ENCODE data around the gene ZNF525. TPM values are rescaled to one million over a fixed set of nuclear protein-coding genes. Genes with fewer than 3 reads are reported as not detected.
"Not testable (repeated sequence)": the region's sequence is repeated elsewhere in the genome, so short reads cannot be mapped to it uniquely, and the experiment has no call there.

The ZNF525 gene
- 10 to 100 TPM; 12.3 to 18.6 TPM for total RNA-seq

DNA sequence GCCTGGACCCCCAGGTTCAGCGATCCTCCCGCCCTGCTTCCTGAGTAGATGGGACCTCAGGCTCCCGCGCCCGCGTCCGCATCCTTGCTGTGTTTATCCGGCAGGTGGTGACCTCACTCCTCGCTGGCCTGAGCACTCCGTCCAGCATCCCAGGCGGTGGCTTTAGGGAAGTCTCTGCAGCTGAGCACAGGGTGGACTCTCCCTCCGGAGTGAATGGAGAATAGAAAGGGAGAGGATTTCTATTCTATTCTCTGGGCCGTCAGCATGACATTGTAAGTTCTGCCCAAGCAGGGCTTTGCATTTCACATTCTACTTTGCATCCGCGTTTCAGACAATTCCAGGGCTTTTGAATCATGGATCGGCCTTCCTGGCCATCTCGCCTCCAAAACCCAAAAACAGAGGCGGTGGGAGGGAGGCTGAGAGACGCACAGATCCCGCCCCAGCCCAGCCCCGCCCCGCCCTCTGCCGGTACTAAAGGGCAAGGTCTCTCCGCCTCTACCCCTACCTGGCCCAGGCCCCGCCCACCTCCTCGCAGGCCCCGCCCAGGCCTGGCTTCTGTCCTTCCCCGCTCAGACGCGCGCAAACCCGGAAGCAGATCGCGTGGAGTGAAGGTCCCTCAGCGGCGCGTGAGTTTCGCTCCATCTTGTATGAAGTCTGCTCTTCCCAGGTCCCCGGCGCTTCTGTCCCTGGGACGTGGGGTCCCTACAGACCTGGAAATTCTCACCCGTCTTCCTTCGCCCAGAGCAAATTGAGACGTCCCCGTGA, at the start of gene ZNF525:
Gene ZNF525, plus strand, starts transcription at position 572 of the 765 bp plus-strand sequence. CDS start 6,577 bp downstream, outside the sequence.
- H3K4me3 Mint-ChIP-seq, result peak within 1 kb of the TSS; percentile 89
- H3K4me1 Mint-ChIP-seq (ENCODE audit: low read depth in 2 of 2), result peaks cover 16 to 21% of the 10 kb centered on the region in 2 donors
- H3K27ac Mint-ChIP-seq, result peak within 1 kb of the TSS; percentile 77 to 89
- H3K27me3 Mint-ChIP-seq, result no peaks in the 10 kb centered on the region
- peak; percentile 96 for DNase-seq (ENCODE audit: low spot score)
- peak; percentile 100 for ATAC-seq
- H3K36me3 Mint-ChIP-seq, result peaks cover 11% of the 10 kb centered on the region
- H3K9me3 Mint-ChIP-seq, result no peaks in the 10 kb centered on the region

DNA sequence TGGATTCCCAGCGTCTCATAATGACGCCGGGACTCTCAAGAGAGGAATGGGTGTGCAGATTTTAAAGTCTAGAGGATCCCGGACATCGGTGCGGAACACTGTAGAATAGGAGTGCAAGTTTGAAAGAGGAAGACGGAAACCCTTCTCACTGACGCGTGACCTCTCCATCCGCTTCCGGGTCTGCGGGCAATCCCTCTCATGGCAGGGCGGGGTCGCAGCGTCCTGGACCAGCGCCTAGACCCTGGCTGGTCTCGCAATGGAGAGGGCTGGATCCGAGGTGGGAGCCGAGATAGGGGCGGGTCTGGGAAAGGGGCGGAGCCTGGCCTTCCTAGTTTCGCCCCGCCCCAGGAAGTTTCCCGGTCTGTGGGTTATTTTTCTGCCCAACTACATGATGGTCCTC, 36.5 kb upstream of the ZNF525 start:
- Mint-ChIP-seq H3K36me3 (peaks cover 31% of the 10 kb centered on the region), H3K4me3 (peak overlapping the region; percentile 60), H3K27me3 (peaks cover 21 to 22% of the 10 kb centered on the region in 2 donors), H3K27ac (no peak overlapping the region), H3K4me1 (ENCODE audit: low read depth in 2 of 2) (peaks cover 8 to 10% of the 10 kb centered on the region in 2 donors), H3K9me3 (peaks cover 13% of the 10 kb centered on the region)
- ATAC-seq (no peak), DNase-seq (ENCODE audit: low spot score) (no peak)

DNA sequence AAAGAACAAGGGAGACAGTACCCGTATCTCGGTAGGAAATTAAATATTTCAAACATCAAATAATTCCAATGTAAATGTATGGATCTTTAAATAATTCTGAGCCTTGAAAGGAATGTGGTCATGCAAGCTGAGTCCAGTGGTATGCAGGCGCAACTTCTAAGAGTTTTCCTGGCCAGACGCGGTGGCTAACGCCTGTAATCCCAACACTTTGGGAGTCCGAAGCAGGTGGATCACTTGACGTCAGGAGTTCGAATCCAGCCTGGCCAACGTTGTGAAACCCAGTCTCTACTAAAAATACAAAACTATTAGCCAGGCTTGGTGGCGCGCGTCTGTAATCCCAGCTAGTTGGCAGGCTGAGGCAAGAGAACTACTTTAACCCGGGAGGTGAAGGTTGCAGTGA, 33.0 kb upstream of the ZNF525 start:
- Mint-ChIP-seq H3K36me3 (peaks cover 19% of the 10 kb centered on the region), H3K4me1 (ENCODE audit: low read depth in 2 of 2) (peaks cover 14 to 19% of the 10 kb centered on the region in 2 donors), H3K27ac (no peak overlapping the region), H3K9me3 (peaks cover 7% of the 10 kb centered on the region), H3K4me3 (peak overlapping the region; percentile 81), H3K27me3 (peaks cover 7 to 10% of the 10 kb centered on the region in 2 donors)
- DNase-seq (ENCODE audit: low spot score), result no peak
- no peak for ATAC-seq

DNA sequence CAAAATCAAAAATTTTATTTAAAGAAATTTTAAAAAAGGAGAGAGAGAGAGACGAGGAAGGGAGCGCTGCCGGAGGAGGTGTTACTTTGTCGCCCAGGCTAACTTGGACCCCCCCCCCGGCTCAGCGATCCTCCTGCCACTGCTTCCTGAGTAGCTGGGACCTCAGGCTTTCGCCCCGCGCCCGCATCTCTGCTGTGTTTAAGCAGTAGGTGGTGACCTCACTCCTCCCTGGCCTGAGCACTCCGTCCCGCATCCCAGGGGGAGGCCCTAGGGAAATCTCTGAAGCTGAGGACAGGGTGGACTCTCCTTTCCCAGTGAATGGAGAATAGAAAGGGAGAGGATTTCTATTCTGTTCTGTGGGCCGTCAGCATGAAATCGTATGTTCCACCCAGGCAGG, 32.4 kb upstream of the ZNF525 start:
- H3K27me3 Mint-ChIP-seq, result peaks cover 7 to 10% of the 10 kb centered on the region in 2 donors
- H3K36me3 Mint-ChIP-seq, result peaks cover 19% of the 10 kb centered on the region
- peak overlapping the region; percentile 69 to 84 for H3K27ac Mint-ChIP-seq
- H3K4me3 Mint-ChIP-seq, result peak overlapping the region; percentile 81
- ATAC-seq, result peak; percentile 16 to 28
- H3K4me1 Mint-ChIP-seq (ENCODE audit: low read depth in 2 of 2), result peaks cover 14 to 19% of the 10 kb centered on the region in 2 donors
- peaks cover 7% of the 10 kb centered on the region for H3K9me3 Mint-ChIP-seq
- DNase-seq (ENCODE audit: low spot score), result no peak

DNA sequence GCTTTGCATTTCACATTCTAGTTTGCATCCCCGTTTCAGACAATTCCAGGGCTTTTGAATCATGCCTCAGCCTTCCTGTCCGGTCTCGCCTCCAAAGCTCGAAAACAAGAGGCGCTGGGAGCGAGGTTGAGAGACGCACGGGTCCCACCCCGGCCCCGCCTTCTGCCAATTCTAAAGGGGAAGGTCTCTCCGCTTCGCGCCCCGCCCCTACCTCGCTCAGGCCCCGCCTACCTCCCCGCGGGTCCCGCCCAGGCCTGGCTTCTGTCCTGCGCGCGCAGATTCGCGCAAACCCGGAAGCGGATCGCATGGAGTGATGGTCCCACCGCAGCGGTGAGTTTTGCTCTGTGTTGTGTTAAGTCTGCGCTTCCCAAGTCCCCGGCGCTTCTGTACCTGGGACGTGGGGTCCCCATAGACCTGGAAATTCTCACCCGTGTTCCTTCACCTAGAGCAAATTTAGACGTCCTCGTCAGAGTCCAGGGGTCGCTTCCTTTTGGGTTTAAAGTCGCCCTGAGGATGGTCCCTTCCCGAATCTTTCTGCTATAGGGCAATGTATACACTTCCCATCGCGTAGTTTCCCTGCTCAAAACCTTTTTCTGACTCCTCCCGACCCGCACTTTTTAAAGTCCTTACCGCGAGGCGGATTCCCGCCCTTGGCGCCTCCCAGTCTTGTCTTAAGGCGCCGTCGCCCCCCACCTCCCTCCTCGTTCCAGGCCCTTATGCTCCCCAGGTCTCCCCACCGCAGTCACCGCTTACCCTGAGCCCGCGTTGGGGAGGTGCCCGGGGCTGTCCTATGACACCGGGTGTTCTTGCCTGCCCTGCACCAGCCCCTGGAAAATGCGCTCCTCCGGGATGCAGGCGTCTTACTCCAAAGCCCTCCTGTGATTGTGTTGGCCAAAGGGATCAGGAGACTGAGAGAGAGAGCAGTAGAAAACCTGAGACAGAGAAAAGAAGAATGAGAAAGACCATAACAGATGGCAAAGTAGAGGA, 31.7 kb upstream of the ZNF525 start, which contains the start of gene ZNF845:
Gene ZNF845, plus strand, starts transcription at position 287 of the 987 bp plus-strand sequence. CDS start 7,559 bp downstream, outside the sequence.
- peak within 1 kb of the TSS; percentile 81 for H3K4me3 Mint-ChIP-seq
- ATAC-seq, result peak; percentile 99 to 100
- H3K36me3 Mint-ChIP-seq, result peaks cover 14% of the 10 kb centered on the region
- H3K27ac Mint-ChIP-seq, result peak within 1 kb of the TSS; percentile 69 to 84
- peaks cover 4% of the 10 kb centered on the region for H3K9me3 Mint-ChIP-seq
- peaks cover 6 to 7% of the 10 kb centered on the region in 2 donors for H3K27me3 Mint-ChIP-seq
- peak; percentile 94 for DNase-seq (ENCODE audit: low spot score)
- H3K4me1 Mint-ChIP-seq (ENCODE audit: low read depth in 2 of 2), result peaks cover 14 to 16% of the 10 kb centered on the region in 2 donors

DNA sequence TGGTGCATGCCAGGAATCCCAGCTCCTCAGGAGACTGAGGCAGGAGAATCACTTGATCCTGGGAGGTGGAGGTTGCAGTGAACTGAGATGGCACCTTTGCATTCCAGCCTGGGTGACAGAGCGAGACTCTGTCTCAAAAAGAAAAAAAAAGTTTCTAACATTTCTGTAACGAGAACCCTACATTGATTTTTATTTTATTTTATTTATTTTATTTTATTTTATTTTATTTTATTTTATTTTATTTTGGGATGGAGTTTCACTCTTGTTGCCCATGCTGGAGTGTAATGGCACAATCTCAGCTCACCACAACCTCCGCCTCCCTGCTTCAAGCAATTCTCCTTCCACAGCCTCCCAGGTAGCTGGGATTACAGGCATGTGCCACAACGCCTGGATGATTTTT, 21.1 kb upstream of the ZNF525 start:
- peaks cover 74% of the 10 kb centered on the region for H3K36me3 Mint-ChIP-seq
- not testable (repeated sequence) for DNase-seq (ENCODE audit: low spot score); H3K9me3 Mint-ChIP-seq; H3K4me1 Mint-ChIP-seq (ENCODE audit: low read depth in 2 of 2); H3K27ac Mint-ChIP-seq; ATAC-seq; H3K4me3 Mint-ChIP-seq; H3K27me3 Mint-ChIP-seq

DNA sequence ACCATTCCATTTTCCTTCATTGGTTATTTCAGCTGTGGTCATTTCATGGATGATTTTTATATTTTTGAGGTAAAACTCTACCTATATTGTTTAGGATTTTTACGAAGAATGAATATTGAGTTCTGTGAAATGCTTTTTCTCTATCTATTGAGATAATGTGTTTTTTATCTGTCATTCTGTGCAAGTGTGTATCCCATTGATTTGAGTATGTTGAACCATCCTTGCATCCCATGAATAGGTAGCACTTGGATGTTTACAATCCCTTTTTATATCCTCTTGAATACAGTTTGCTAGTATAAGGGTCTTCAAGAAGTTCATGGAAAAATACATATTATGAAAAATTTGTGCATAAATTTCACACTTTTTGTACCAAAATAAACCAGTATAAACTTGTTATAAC, 9.8 kb upstream of the ZNF525 start:
- Mint-ChIP-seq H3K9me3 (peaks cover 28% of the 10 kb centered on the region), H3K27me3 (peaks cover 0 to 2% of the 10 kb centered on the region in 2 donors), H3K4me1 (ENCODE audit: low read depth in 2 of 2) (peaks cover 0 to 4% of the 10 kb centered on the region in 2 donors), H3K36me3 (peaks cover 53% of the 10 kb centered on the region), H3K4me3 (no peak overlapping the region), H3K27ac (no peak overlapping the region)
- ATAC-seq, result no peak
- no peak for DNase-seq (ENCODE audit: low spot score)

DNA sequence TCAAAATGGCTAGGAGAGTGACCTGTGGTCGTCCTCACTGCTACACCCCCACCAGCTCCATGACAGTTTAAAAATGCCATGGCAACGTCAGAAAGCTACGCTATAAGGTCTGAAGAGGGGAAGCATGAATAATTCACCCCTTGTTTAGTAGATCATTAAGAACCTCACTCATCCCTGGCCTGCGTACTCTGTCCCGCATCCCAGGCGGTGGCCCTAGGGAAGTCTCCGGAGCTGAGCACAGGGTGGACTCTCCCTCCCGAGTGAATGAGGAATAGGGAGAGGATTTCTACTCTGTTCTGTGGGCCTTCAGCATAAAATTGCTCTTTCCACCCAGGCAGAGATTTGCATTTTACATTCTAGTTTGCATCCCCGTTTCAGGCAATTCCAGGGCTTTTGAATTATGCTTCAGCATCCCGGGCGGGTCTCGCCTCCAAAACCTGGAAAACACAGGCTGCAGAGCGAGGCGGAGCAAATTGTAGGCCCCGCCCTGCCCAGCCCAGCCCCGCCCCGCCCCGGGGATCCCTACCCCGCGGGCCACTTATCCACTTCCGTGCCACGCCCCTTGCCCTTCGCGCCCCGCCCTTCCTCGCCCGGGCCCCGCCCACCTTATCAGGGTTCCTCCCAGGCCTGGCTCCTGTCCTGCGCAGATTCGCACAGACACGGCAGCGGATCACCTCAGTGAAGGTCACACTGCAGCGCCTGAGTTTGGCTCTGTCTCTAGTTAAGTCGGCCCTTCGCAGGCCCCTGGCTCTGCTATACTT, 7.5 kb upstream of the ZNF525 start:
- H3K36me3 Mint-ChIP-seq, result peaks cover 30% of the 10 kb centered on the region
- H3K4me3 Mint-ChIP-seq, result no peak overlapping the region
- no peak overlapping the region for H3K27ac Mint-ChIP-seq
- ATAC-seq (peak in 1 of 2 donors; percentile 6), DNase-seq (ENCODE audit: low spot score) (no peak)
- peaks cover 10% of the 10 kb centered on the region for H3K9me3 Mint-ChIP-seq
- H3K4me1 Mint-ChIP-seq (ENCODE audit: low read depth in 2 of 2), result peaks cover 0 to 3% of the 10 kb centered on the region in 2 donors
- peaks cover 0 to 2% of the 10 kb centered on the region in 2 donors for H3K27me3 Mint-ChIP-seq

DNA sequence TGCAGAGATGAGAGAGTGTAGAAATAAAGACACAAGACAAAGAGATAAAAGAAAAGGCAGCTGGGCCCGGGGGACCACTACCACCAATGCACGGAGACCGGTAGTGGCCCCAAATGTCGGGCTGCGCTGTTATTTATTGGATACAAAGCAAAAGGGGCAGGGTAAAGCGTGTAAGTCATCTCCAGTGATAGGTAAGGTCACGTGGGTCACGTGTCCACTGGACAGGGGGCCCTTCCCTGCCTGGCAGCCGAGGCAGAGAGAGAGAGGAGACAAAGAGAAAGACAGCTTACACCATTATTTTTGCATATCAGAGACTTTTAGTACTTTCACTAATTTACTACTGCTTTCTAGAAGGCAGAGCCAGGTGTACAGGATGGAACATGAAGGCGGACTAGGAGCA, 5.4 kb upstream of the ZNF525 start:
- H3K36me3 Mint-ChIP-seq, result peaks cover 18% of the 10 kb centered on the region
- not testable (repeated sequence) for H3K4me3 Mint-ChIP-seq; DNase-seq (ENCODE audit: low spot score); H3K4me1 Mint-ChIP-seq (ENCODE audit: low read depth in 2 of 2); H3K27me3 Mint-ChIP-seq; H3K9me3 Mint-ChIP-seq; ATAC-seq; H3K27ac Mint-ChIP-seq

DNA sequence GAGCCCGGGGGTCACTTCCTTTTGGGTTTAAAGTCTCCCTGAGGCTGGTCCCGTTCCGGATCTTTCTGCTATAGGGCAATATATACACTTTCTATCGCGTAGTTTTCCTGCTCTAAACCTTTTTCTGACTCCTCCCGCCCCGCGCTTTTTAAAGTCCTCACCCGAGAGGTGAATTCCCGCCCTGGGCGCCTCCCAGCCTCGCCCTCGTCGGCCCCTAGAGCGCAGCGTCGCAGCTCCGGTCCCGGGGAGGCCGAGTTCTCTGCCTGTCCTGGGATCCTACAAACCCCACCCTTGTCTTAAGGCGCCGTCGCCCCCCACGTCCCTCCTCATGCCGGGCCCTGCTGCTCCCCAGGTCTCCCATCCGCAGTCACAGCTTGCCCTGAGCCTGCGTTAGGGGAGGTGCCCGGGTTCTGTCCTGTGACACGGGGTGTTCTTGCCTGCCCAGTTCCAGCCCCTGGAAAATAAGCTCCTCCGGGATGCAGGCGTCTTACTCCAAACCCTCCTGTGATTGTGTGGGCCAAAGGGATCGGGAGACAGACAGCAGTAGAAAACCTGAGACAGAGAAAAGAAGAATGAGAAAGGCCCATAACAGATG, 491 bp downstream of the ZNF525 start:
- no peaks in the 10 kb centered on the region for H3K9me3 Mint-ChIP-seq
- H3K36me3 Mint-ChIP-seq, result peaks cover 15% of the 10 kb centered on the region
- DNase-seq (ENCODE audit: low spot score) (no peak), ATAC-seq (peak; percentile 50 to 59)
- H3K4me3 Mint-ChIP-seq, result peak overlapping the region; percentile 89
- H3K27me3 Mint-ChIP-seq, result no peaks in the 10 kb centered on the region
- peak overlapping the region; percentile 77 to 89 for H3K27ac Mint-ChIP-seq
- H3K4me1 Mint-ChIP-seq (ENCODE audit: low read depth in 2 of 2), result peaks cover 18 to 21% of the 10 kb centered on the region in 2 donors

DNA sequence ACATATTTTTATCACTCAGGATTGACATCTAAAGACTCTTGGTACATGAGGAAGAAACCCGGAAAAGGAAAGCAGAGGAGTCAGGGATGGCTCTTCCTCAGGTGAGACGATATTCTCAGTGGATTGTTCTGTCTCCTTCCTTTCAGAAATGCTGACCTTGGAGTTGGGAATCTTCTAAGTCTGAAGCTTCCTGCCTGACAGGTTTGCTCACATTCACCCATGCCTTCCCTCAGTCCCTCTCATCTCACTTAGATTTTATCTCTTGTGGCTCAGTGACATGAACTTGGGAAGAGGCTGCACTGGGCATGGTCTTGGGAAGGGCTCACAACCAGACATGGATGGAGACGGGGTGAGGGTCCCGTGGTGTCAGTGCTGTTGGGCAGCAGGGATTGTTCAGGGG, 6.7 kb downstream of the ZNF525 start:
- H3K27ac Mint-ChIP-seq, result no peak overlapping the region
- peaks cover 8 to 11% of the 10 kb centered on the region in 2 donors for H3K4me1 Mint-ChIP-seq (ENCODE audit: low read depth in 2 of 2)

DNA sequence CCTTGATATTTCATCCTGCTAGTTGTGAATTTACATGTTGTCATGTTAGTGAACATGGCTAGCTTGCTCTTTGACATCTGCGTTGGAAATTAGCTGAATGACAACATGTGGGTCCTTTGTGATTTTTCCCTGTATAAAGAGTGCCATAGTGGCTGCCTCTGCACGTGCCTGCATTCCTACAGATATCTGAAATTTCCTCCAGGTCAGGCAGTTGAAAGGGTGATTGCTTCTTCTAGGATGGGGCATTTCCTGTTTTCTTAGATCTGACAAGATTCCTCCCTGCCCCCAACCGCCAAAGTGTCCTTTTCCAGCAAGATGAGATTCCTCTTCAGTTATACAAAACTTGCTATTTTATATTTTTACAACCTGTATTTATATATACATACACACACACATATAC, 8.8 kb downstream of the ZNF525 start:
- no peak overlapping the region for H3K27ac Mint-ChIP-seq
- no peak overlapping the region for H3K4me3 Mint-ChIP-seq
- peaks cover 61% of the 10 kb centered on the region for H3K36me3 Mint-ChIP-seq
- no peaks in the 10 kb centered on the region for H3K27me3 Mint-ChIP-seq
- no peak for DNase-seq (ENCODE audit: low spot score)
- peaks cover 0 to 3% of the 10 kb centered on the region in 2 donors for H3K4me1 Mint-ChIP-seq (ENCODE audit: low read depth in 2 of 2)
- ATAC-seq, result no peak
- H3K9me3 Mint-ChIP-seq, result peaks cover 4% of the 10 kb centered on the region

More for the DNA sequence above, 6.7 kb downstream of the ZNF525 start:
- ATAC-seq, result no peak
- Mint-ChIP-seq H3K9me3 (peaks cover 4% of the 10 kb centered on the region), H3K27me3 (no peaks in the 10 kb centered on the region), H3K36me3 (peaks cover 53% of the 10 kb centered on the region), H3K4me3 (no peak overlapping the region)
- DNase-seq (ENCODE audit: low spot score), result no peak

DNA sequence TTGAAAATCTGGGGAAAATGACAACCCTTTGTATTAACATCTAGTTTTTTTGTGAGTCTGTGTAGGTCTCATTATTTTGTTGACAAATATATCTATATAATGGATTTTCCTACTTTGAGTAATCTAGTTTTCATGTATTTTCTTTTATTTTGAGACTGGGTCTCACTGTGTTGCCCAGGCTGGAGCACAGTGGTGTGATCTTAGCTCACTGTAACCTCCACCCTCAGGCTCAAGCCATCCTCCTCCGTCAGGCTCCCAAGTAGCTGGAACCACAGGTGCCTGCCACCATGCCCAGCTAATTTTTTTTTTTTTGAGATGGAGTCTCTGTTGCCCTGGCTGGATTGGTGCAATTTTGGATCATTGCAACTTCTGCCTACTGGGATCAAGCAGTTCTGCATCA, 9.2 kb downstream of the ZNF525 start:
- ATAC-seq (no peak), DNase-seq (ENCODE audit: low spot score) (no peak)
- Mint-ChIP-seq H3K4me3 (no peak overlapping the region), H3K36me3 (peaks cover 64% of the 10 kb centered on the region), H3K4me1 (ENCODE audit: low read depth in 2 of 2) (peaks cover 0 to 3% of the 10 kb centered on the region in 2 donors), H3K27ac (no peak overlapping the region), H3K27me3 (no peaks in the 10 kb centered on the region), H3K9me3 (peaks cover 4% of the 10 kb centered on the region)

All from natural killer cell treated with Interleukin-12 subunit alpha and Interleukin-12 subunit beta and Interleukin-15 and Interleukin-18, amount 100 ng/mL, for 72 hours (primary cell).